ENCODE measurements around the gene MRPL17.
A peak's percentile ranks its signal among the peaks of the same experiment; 100 is the strongest.

Gene MRPL17

DNA sequence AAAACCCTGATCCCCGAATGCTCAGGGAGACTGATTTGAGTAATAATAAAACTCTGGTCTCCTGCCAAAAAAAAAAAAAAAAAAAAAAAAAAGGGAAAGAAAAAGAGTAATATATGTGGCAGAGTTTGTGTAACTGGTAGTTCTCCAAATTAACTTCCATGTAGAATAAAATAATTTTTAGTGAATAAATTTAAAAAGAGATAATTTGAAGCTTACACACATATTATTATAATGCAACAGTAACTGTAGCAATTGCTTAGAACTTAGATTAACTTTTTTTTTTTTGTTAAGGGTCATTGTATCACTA lies 11.0 kb upstream of the MRPL17 start:
- TF ChIP-seq POLR2A (IDR thresholded peaks at IDR 0.05; ENCODE audit: low read length), result no peak
- TF ChIP-seq GATA1 (IDR thresholded peaks at IDR 0.05; ENCODE audit: low read depth, low read length), result no peak
- DNase-seq, result no peak

DNA sequence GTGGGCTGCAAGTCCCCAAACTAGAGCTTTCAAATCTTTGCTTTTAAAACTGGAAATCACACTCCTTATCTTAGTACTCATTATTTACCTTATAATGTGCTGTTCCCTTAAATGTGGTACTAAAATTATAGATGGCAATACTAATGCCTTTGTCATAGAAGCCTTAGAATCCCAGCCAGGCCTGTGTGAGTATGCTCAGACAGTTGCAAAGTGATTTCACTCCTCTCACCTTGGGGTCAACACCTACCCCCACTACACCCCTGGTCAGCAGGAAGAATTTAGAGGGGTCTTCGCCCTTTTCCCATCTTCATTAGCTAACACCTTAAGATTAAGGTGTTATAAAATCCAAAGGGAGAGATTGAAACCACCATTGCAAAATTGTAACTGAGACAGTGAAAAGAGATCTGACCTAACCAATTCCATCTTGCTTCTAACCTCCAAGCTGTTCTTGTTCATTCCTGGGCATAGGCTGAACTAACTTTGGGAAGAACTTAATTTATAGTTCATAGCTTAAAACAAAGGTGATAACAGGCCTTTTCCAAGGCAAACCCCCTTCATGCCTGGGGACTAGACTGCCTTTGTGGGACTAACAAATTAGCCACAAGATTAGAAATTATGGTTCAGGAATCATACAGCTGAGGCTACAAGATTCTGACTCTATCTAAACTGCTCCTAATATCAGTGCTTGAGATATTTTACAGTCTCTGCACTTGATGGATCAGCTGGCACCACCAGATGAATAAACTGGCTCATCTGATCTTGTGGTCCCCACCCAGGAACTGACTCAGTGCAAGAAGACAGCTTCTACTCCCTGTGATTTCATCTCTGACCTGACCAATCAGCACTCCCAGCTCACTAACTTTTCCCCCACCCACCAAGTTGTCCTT lies 10.4 kb upstream of the MRPL17 start:
- DNase-seq, result peak; percentile 24 to 48
- TF ChIP-seq GATA1 (IDR thresholded peaks at IDR 0.05; ENCODE audit: low read depth, low read length), result no peak
- TF ChIP-seq POLR2A (IDR thresholded peaks at IDR 0.05; ENCODE audit: low read length), result no peak

DNA sequence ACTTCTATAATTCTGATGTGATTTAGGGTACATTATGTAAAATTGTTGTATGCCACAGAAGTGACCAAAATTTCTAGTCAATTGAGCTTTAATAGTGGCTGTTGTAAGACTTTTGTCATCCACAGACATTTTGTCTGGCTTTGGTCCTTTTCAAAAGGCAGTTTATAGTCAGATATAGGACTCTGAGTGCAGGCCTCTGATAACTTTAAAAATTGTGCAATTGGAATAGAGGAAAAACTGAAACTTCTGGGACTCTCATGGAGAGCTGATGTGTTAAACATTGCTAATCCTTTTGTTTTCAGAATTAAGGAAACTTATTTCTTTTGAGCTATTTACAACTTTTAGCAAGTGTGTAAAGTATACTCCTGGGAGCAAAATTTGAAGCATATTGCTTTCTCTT lies 9.0 kb upstream of the MRPL17 start:
- no peak for DNase-seq

DNA sequence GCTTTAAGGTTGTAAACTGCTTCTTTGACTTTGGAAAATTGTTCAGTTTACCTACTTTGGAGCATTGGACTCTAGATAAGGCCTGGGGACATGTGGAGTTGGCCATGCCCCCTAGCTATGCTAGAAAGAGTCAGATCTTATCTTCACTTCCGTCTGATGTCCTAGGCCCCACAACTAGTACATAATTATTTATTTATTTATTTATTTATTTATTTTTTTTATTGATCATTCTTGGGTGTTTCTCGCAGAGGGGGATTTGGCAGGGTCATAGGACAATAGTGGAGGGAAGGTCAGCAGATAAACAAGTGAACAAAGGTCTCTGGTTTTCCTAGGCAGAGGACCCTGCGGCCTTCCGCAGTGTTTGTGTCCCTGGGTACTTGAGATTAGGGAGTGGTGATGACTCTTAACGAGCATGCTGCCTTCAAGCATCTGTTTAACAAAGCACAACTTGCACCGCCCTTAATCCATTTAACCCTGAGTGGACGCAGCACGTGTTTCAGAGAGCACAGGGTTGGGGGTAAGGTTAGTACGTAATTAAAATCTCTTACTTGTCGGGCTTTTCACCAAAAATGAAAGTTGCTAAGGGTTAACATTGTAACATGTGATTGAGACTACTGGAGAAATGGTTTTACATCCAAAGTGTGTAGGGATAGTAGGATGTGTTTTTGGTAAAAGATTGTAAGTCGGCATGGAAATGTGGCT lies 7.4 kb upstream of the MRPL17 start:
- peak in 1 of 2 experiments; percentile 5 for DNase-seq

More for the DNA sequence above, 9.0 kb upstream of the MRPL17 start:
- TF ChIP-seq POLR2A (IDR thresholded peaks at IDR 0.05; ENCODE audit: low read length), result no peak
- TF ChIP-seq GATA1 (IDR thresholded peaks at IDR 0.05; ENCODE audit: low read depth, low read length), result no peak

DNA sequence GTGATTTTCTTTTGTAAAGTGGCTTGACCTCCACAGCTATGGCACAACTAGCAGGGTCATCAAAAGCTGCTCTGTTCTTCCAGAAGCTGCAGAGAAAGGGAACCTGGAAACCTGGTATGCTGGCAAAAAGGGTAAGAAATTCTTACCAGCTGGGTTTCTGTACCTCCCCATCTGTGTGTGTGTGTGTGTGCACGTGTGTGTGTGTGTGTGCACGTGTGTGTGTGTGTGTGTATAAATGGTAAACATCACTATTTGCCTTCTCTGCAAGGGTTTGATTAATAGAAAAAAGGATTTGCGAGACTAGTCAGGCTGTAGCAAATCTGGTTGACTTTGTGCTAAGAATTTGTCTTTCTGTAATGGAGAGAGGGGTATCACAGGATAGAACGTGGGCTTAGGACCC lies 4.7 kb upstream of the MRPL17 start:
- TF ChIP-seq GATA1 (IDR thresholded peaks at IDR 0.05; ENCODE audit: low read depth, low read length) (no peak), POLR2A (IDR thresholded peaks at IDR 0.05; ENCODE audit: low read length) (no peak)
- DNase-seq, result no peak

DNA sequence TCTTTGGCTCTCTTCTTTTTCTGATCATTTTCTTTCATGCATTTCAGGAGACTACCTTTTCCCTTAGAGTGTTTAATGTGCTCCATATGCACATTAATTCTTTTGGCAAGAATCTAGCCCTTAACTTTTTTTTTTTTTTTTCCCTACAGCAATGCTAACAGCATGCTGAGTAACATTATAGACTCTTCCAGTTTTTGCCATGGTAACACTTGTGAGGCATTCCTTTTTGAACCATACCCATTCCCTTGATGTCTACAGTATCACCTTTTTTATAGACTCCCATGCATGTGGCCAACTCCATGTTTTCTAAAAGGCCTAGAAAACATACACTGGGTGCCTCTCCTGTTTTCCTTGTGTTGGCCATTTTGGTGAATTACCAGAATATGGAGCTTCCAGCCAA lies 2.9 kb upstream of the MRPL17 start:
- no peak for DNase-seq
- TF ChIP-seq GATA1 (IDR thresholded peaks at IDR 0.05; ENCODE audit: low read depth, low read length) (no peak), POLR2A (IDR thresholded peaks at IDR 0.05; ENCODE audit: low read length) (no peak)

DNA sequence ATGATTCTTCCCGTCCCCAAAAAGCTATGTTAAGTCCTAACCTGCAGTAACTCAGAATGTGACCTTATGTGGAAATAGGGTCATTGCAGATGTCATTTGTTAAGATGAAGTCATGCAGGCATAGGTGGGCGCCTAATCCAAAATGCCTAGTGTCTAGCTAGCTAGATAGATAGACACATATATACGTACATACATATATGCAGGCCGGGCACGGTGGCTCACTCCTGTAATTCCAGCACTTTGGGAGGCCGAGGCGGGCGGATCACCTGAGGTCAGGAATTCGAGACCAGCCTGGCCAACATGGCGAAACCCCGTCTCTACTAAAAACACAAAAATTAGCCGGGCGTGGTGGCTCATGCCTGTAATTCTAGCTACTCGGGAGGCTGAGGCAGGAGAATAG lies 928 bp upstream of the MRPL17 start:
- DNase-seq, result peak in 1 of 2 experiments; percentile 50

DNA sequence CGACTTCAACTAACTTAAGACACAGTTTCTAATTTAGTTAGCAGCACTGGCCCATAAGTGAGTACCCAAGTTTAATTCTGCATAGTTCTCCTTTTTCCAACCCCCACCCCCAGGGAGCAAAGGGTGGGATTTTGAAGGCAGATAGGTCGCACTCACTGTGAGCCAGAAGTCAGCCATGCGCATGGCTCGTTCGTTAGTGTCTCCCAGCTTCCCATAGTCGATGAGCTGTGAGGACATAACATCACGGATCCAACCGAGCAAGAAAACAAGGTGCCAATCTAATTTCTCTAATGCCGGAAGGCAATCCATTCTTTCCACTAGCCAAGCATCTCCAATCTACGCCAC lies 577 bp downstream of the MRPL17 start:
- no peak for DNase-seq
- TF ChIP-seq POLR2A (IDR thresholded peaks at IDR 0.05; ENCODE audit: low read length), result no peak
- TF ChIP-seq GATA1 (IDR thresholded peaks at IDR 0.05; ENCODE audit: low read depth, low read length), result no peak

DNA sequence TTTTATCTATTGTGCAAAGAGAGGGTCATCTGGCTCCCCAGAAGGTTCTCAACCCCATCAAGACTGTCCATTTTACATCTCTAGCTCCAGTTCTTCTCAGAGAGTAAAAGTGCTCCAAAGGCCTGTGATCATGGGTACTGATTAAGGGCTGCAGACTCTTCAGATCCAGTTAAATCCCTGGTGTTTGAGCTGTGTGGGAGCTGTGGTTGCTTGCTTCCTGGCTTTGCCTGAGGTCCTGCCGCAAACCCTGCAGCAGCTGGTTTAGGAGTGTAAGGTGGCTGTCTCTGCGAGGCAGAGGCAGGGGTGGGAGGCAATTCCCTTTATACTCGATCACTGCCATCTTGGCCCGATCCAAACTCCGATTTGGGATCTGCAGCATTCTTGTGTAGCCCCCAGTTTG lies 1.2 kb downstream of the MRPL17 start:
- no peak for TF ChIP-seq GATA1 (IDR thresholded peaks at IDR 0.05; ENCODE audit: low read depth, low read length)
- no peak for TF ChIP-seq POLR2A (IDR thresholded peaks at IDR 0.05; ENCODE audit: low read length)
- DNase-seq, result peak in 1 of 2 experiments; percentile 29

DNA sequence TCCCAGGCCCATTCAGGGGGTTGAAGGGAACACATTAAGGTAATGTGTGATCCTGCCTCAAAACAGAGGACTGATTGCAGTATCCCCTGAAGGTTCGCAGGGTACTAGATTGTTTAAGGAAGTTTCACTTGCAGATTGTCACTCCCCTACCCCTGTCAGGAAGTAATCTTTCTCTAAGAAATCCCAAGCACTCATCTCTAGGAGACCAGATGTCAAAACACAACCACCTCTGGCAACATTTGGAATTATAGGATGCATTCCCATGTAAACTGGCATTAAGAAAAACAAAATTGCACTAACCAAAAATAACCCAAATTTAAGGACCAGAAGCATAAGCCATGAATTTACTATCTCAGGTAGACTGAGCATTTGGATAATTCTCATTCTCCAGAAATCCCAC lies 1.6 kb downstream of the MRPL17 start:
- no peak for DNase-seq
- TF ChIP-seq POLR2A (IDR thresholded peaks at IDR 0.05; ENCODE audit: low read length) (no peak), GATA1 (IDR thresholded peaks at IDR 0.05; ENCODE audit: low read depth, low read length) (no peak)

DNA sequence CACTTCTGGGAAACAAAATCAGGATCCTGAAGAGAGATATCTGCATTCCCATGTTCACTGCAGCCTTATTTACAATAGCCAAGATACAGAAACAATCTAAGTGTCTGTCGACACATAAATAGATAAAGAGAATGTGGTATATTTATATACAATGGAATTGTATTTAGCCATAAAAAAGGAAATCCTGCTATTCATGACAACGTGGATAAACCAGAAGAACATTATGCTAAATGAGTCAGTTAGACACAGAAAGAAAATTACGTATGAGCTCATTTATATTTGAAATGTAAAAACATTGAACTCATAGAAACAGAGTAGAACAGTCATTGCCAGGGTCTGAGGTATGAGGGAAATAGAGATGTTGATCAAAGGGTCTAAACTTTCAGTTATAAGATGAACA lies 6.1 kb downstream of the MRPL17 start:
- TF ChIP-seq GATA1 (IDR thresholded peaks at IDR 0.05; ENCODE audit: low read depth, low read length), result no peak
- TF ChIP-seq POLR2A (IDR thresholded peaks at IDR 0.05; ENCODE audit: low read length), result no peak
- no peak for DNase-seq

DNA sequence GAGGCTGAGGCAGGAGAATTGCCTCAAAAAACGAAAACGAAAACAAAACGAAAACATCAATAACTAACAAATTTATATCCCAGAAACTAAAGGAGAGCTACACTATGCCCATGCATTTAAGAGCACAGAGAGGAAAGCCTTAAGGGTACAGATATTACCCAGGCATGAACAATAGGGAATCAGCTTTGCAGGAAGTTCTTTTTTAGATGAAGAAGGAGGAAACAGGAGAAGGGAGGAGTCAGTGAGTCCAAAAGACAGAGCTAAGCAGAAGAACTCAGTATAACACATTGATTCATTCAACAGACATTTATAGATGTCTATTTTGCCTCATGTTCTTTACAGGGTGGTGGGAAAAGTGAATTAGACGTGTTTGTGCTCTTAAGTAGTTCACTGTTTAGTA lies 8.3 kb downstream of the MRPL17 start:
- DNase-seq, result no peak
- TF ChIP-seq GATA1 (IDR thresholded peaks at IDR 0.05; ENCODE audit: low read depth, low read length) (no peak), POLR2A (IDR thresholded peaks at IDR 0.05; ENCODE audit: low read length) (no peak)

DNA sequence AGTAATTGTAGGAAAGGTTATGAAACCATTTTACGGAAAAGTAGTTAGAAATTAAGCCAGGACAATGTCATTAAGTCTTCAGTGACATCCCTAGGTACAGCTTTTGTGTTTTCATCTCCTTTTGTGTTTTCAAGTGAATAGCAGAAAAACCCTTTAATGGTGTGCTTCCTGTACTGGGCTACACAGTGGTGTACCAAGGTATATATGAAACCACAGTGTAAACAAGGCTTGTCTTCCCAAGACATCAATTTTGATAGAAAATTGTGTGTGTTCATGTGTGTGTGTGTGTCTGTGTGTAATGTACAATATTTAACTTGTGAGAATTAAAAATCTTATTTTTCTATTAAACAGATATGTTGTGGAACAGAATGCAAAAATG lies 8.9 kb downstream of the MRPL17 start:
- no peak for DNase-seq
- TF ChIP-seq GATA1 (IDR thresholded peaks at IDR 0.05; ENCODE audit: low read depth, low read length) (no peak), POLR2A (IDR thresholded peaks at IDR 0.05; ENCODE audit: low read length) (no peak)

DNA sequence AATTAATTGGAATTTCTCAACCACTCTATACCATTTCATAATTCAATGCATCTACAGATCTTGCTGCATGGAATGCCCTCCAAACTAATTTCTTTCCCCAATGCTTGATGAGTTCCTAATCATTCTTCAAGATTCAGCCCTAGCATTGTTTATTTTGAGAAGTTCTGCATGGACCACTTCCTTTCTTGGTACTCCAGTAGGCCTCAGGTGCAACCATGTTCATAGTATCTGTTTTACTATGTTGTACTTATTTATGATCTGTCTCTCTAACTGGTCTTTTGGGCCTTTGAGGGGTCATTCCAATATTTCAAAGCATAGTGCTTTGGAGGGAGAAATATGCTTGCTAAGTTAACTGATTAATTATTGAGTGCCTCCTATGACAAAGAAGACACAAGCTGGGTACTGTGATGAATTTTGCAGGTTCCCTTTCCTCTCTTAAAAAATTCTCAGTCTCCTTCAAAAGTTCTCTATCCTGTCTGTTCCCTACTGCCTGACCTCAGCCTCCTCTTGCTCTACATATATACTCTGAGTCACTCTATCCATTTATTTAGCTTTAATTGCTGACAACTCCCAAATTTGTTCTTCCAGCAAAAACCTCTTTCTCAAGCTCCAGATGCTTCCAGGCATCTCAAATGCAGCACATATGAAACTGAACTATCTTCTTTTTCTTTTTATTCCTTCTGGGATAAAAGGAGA lies 9.5 kb downstream of the MRPL17 start:
- DNase-seq, result no peak
- TF ChIP-seq POLR2A (IDR thresholded peaks at IDR 0.05; ENCODE audit: low read length) (no peak), GATA1 (IDR thresholded peaks at IDR 0.05; ENCODE audit: low read depth, low read length) (no peak)

DNA sequence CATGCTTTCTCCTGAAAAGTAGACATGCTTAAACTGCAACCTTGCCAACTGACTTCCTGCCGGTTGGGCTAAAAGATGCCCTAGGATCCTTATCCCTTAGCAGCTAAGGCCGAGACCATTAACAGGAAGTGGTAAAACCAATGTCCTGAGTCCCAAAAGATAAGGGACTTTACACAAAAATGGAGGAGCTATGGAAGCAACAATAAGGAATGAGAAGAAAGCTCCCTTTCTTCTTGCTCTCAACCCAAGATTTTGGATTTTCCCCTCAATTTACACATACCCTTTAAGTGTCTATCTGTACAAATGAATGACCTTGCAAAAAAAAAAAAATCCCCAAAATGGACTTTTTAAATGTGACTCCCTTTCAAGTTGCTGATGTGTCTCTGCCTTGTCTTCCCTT lies 11.1 kb downstream of the MRPL17 start:
- no peak for DNase-seq
- TF ChIP-seq POLR2A (IDR thresholded peaks at IDR 0.05; ENCODE audit: low read length) (no peak), GATA1 (IDR thresholded peaks at IDR 0.05; ENCODE audit: low read depth, low read length) (no peak)
